NCI-H2227 (cell line): ENCODE measurements around the gene STK4.
A peak's percentile ranks its signal among the peaks of the same experiment; 100 is the strongest.
"Not testable (repeated sequence)": the region's sequence is repeated elsewhere in the genome, so short reads cannot be mapped to it uniquely, and the experiment has no call there.

ENCODE experiments used
- DNase-seq: peaks from one replicate; lab custom pipeline; 2025; ENCODE audit not compliant: unreplicated experiment; lab: John Stamatoyannopoulos, UW

Gene STK4

DNA sequence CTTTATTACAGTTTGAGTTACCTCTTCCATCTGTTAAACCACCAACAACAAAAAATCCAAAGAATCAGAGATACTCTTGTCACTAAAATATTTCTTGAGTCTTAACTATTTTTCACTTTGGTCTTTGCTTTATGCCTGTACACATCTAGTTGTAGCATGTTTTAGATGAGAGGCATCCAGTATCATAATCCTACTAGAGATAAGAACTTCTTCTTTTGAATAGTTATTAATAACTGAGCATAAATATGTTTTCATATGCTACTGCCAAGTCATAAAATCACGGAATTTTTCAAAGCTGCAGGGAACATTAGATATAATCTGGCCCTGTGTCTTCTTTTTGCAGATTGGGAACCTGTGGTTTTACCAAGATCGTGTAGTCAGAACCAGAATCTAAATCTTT is 55.3 kb downstream of the STK4 start:
- DNase-seq = no peak

DNA sequence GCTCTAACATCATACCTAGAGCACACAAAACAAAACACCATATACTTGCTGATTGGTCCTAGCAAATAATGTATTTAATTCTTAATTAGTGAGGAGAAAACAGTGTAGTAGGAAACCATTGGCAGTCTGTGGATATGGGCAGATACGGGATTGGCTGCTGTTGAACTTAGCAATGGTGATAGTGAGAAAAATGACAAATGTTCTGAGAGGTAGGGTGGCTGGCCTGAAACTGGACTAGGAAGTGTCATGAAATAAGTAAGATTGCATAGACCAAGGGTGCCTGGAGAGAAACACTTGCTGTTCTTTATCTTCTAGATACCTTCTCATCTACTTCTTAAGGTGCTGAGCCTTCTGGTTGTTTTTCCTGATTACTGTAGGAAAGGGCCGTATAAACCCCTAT is 56.8 kb downstream of the STK4 start:
- DNase-seq = not testable (repeated sequence)

DNA sequence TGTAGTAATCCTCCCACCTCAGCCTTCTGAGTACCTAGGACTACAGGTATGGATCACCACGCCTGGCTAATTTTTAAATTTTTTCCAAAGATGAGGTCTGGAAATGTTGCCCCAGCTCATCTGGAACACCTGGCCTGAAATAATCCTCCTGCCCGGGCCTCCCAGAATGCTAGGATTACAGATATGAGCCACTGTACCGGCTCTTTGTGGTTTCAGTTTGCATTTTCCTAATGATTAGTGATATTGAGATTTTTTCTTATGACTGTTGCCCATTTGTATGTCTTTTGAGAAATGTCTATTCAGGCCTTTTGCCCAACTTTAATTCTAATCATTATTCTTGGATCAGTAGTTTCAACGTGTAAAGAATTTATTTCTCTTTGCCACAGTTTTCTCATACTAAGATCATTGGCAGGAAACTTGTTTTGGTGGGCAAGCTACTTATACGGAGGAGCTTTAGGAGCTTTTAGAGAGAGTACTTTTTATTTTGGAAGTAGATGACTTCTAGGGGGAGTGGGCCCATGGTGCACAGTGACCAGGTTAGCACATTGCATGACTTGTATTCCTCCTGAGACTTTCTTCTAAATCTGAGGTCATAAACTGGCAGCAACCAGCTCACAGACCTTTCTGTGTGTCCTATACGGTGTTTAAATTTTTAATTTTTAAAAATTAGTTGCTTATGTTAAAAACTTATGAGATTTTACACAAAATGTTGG is 62.3 kb downstream of the STK4 start:
- no peak for DNase-seq

DNA sequence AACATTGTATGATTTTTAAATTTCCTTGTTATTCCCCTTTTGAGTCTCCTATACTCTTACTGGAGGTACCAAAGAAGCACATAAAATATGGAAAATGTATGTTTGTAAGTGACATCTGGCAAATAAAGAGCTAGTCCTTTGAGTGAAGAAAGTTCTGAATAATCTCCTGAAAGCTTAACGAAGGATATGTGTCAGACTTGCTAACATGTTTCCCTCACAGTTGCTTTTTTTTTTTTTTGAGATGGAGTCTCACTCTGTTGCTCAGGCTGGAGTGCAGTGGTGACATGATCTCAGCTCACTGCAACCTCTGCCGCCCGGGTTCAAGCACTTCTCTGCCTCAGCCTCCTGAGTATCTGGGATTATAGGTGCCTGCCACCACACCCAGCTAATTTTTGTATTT is 63.6 kb downstream of the STK4 start:
- no peak for DNase-seq

DNA sequence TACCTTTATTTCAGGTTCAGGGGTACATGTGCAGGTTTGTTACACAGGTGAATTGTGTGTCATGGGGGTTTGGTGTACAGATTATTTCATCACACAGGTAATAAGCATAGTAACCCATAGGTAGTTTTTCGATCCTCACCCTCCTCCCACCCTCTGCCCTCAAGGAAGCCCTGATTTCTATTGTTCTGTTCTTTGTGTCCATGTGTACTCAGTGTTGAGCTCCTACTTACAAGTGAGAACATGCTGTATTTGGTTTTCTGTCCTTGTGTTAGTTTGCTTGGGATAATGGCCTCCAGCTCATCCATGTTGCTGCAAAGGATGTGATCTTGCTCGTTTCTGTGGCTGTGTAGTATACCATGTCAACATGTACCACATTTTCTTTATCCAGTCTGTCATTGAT is 66.0 kb downstream of the STK4 start:
- DNase-seq = no peak

DNA sequence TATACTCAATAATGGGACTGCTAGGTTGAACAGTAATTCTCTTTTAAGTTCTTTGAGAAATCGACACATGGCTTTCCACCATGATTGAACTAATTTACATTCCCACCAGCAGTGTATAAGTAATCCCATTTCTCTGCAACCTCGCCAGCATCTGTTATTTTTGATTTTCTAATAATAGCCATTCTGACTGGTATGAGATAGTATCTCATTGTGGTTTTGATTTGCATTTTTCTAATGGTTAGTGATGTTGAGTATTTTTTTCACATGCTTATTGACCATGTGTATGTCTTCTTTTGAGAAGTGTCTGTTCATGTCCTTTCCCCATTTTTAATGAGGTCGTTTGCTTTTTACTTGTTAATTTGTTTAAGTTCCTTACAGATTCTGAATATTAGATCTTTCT is 66.5 kb downstream of the STK4 start:
- DNase-seq = no peak

DNA sequence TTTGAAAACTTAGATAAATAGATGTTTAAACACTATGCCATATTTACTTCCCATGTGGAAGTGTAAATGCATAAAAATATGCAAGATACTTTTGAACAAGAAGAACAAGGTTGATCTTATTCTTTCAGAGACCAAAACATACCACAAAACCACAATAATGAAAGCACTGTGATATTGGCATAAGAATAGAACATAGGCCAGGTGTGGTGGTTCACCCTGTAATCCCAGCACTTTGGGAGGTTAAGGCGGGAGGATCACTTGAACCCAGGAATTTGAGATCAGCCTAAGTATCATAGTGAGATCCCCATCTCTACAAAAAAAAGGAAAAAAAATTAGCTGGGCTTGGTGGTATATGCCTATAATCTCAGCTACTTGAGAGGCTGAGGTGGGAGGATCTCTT is 68.1 kb downstream of the STK4 start:
- DNase-seq = no peak

DNA sequence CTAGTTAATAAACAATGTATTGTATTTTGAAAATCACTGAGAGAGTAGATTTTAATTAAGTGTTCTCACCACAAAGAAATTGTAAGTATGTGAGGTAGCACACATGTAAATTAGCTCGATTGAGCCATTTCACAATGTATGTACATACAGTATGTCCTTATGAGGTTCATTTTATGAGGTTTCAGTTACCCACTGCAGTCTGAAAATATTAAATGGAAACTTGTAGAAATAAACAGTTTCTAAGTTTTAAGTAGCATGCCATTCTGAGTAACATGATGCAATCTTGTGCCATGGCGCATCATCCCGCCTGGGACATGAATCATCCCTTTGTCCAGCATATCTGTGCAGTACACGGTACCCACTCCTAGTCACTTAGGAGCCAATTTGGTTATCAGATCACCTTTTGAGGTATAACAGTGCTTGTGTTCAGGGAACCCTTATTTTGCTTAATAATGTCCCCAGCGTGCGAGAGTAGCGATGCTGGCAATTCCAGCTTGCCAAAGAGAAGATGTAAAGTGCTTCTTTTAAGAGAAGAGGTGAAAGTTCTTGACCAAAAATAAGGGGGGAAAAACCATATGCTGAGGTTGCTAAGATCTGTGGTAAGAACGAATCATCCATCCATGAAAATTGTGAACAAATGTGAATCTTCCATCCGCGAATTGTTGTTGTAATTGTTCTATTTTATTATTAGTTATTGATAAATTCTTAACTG is 69.9 kb downstream of the STK4 start:
- DNase-seq = no peak

DNA sequence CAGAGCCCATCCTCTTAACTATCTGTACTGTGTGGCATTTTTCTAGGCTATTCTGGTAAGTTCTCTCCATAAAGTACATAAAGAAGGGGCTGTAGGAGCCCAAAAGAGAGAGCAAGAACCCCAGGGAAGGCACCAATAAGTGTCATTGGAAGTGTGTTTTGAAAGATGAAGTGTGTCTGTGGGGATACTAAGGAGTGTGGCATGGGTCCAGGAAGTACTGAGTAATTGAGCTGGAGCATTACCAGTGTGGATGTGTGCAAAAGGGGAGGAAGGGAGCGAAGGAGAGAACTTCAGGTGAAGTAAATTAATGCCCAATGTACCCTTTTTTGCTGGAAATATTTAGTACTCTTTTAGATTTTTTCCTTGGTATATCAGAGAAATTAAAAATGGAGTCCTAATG is 70.7 kb downstream of the STK4 start:
- DNase-seq = no peak

DNA sequence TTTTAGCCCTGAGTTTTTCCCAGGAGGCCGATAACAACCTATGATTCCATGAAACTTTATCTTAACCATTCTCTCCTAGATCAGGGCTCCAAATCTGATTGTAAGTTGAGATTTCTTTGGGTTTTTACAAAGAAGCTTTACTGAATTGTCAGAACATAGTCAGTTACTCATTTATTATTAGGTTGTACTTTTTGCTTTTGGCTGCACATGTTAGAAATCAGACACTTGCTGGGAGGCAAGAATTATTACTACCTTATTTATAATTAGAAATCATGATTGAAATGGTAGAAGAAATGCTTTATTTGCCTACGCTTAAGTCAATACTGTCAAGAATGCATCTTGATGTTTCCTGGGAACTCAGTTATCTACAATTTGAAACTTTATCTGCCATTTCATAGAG is 71.3 kb downstream of the STK4 start:
- DNase-seq = no peak

DNA sequence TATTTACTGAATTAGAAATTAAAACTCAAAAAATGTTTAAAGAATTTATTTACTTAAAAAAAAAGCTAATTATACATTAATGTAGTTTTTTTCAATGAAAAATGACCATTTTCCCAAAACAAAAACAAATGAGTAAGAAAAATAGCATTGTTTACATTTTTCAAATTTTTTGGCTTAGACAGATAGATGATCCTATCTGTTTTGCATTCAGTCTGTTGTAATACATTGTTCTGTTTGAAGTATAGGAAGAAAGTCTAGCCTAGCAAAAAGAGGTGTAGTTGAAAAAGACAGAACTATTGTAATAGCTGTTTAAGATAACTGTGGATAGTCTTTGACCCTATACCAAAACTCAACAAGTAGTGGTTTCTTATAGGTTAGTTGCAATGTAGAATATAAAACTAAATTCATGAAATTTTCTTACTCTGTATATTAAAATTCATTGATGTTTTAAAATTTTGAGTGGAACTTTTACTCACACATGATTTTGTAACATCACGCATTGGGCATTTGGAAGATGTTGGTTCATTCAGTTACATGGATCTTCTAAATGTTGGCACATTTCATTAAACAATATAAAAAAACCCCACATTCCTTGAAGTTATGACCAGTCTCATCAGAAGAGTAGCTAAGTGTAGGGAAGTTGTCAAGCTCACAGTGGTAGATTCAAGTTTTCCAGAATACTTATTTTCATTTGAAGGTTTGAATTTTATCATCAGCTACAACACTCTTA is 72.6 kb downstream of the STK4 start:
- no peak for DNase-seq

DNA sequence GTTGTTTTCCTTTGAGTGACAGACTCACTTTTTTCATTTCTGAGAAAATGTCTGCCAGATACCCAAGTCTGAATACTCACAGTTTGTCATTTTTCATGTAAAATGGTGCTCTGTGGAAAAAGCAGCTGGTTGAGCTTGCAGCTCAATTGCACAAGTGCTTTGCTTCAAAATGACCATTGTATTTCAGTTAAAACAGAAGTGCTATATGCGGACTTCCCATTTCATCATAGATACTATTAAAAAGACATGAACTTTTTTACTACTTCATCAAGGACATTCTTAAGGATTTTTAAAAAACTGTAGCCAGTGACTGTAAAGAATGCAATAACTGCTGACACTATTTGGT is 73.1 kb downstream of the STK4 start:
- no peak for DNase-seq

DNA sequence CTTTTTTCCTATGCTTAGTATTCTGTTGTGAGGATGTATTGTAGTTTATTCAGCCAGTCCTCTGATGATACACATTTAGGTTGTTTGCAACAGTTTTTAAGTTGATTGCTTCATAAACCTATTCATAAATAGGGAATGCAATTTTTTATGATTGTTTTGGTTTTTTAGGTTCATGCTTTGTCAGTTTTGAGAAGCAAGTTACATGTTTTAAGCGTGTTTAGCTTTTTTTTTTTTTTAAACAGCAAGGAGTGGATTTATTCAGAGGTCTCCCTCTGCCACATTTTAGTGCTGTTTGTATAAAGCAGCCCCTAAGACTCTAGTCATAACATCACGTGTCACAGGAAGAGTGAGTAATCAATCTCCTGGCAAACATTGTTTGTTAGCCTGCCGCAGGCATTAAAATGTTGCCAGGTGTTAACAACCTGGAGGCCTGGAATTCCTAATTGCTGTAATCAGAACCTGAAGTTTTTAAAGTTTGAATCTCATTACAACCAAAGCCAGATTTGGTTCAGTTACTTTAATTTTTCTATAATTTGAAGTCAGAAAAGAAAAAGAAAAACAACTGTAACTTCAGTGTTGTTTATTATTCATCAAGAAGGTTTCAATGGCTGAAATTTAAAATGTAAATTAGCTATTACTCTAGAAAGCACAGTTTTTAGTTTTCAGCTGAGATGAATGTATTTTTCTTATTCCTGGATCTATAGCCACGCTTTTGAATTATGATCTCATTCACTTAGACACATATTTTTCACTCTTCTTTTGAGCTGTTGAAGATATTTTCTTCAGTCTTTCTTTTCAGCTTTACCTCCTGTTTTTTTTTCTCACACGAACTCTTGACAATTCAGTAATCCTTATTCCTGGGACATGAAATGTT is 75.4 kb downstream of the STK4 start:
- no peak for DNase-seq

DNA sequence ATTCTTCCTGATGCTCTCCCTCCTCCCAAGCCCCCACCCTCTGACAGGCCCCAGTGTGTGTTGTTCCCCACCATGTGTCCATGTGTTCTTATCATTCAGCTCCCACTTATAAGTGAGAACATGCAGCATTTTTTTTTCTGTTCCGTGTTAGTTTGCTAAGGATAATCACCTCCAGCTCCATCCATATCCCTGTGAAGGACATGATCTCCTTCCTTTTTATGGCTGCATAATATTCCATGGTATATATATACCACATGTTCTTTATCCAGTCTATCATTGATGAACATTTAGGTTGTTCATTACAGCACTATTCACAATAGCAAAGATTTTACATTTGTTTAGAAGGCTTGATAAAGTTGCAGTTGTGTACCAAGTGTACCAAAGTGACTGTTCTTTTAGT is 76.7 kb downstream of the STK4 start:
- DNase-seq = no peak

DNA sequence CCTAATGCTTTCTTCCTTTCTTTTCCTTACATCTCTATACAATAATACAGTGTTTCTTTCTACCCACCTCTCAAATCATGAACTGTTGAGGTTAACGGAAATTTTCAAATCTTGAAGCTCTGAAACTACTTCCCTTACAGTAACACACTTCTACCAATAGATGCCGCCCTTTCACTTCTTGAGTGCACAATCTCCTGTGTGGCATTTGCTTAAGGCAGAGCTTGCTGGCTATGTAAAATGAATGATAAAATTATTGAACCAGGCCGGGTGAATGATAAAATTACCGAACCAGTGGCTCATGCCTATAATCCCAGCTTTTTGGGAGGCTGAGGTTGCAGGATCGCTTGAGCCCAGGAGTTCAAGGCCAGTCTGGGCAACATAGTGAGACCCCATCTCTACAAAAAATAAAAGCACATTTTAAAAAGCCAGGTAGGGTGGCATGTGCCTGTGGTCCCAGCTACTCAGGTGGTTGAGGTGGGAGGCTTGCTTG is 77.8 kb downstream of the STK4 start:
- DNase-seq = peak; percentile 87

DNA sequence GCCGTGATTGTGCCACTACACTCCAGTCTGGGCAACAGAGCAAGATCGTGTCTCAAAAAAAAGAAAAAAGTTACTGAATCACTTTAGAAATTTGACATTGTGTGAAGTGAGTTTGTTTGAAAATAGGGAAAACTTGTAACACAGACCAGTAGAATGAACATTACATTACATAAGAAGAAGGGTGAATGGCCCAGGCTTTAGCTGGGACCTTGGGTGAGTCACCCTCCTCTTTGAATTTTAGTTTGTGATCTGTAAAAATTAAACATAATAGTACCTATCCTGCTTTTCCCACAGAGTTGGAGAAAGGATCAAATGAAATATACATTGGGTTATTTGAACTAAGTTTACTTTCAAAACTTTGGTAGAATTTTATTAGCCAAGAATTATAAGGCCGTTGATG is 78.3 kb downstream of the STK4 start:
- DNase-seq = no peak

DNA sequence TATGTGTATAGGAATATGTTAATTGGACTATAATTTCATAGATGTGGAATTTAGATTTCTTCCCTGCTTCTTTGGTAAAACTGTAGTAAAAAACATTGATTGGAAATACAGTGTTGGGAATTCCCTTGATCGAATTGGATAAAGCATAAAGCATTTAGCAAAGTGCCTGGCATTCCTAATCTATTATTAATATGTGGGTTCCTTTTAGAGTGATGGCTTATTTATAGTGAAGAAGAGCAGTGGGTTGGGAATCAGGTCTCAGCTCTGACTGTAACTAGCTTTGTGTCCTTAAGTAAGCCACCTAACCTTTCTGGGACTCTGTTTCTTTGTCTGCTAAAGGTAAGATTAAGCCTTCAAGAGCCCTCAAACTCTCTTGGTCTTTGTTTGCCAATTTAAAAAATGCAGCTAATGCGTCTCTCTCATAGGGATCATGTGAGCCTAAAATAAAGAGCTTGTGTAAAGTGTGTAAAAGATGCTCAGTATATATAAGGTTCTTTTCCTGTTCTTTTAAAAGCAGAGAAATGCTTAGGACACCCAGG is 81.3 kb downstream of the STK4 start:
- DNase-seq = no peak

DNA sequence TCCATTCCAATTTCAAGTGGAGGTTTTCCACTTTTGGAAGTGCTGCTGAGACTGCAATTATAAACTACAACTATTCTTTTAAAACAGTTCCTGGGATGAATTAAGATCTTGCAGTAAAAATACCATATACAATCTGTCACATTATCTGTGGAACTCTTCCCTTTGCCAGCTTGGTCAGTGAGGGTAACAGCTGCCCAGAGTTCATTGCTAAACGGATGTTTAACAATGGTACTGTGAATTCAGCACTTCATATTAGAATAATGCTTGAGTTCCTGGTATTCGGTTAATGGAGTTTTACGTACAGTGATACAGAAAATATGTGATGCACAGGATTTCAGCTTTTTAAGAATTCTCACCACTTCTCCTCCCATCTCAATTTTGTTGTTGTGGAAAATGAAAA is 83.1 kb downstream of the STK4 start:
- no peak for DNase-seq

DNA sequence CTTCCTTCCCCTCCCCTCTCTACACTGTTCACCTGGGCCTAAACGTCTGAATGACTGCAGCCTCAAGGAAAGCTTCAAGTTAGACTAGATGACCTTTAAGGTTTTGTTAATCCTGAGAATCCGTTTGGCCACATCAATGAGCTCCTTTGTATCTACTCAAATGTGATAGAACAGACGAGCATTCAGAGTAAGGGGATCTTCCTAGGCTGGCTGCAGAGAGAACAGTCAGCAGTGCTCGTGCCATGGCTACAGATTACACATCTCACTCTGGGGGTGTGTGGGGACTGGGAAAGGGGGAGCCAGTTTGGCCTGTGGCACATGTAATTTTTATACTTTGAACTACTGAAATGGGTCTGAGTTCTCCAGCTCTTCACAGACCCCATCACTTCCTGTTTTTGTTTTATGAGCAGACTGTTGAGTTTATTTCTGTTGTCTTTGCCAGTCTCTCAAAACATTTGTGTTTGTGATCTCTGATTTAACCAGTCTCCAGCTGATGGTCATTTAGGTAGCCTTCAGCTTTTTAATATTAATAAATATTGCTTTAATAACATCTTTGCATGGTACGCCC is 83.7 kb downstream of the STK4 start:
- no peak for DNase-seq

DNA sequence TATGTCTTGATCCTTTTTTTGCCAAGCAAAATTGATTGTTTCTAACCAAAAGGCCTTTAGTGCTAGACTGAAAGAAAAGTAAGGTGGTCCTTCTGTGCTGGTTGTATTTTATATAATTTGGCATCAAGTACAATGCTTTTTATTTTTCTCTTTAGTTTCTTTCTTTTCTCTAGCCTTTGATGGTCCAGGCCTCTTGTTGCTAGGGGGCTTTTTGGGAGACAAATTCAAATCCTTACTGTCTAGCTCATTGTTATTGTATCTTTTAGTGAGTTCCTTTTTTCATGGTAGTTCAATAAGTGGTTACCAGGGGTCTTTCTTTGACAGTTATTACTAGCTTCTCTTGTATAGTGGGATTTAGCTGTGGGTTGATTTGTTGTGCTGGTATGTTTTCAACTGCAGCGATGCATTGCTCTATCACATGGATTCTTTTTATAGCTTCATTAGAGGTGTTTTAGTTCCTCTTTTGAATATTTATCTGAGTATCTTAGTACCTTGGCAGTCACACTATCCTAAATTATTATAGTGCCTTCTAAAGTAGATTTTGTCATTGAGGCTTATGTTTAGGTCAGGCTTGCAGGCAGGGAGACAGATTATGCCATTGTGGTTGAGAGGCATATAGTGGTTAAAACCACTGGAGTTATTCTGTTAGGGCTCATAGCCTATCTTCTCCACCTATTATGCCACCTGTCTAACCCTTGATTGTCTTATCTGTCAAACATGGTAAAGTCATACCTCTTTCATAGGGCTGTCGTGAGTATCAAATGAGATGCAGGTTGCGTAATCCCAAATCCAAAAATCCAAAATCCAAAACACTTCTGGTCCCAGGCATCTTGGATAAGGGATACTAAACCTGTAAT is 85.1 kb downstream of the STK4 start:
- DNase-seq = no peak
